Neural progenitor cell (in vitro differentiated cells): ENCODE measurements around the gene CSDE1. TPM values are rescaled to one million over a fixed set of nuclear protein-coding genes. Genes with fewer than 3 reads are reported as not detected.

ENCODE experiments used
- DNase-seq: peaks from one replicate; pipeline ENCODE4 v3.0.0-alpha.2; 2016; ENCODE audit warnings: low spot score
- H2AFZ ChIP-seq: fragments of 200-600 bp; sonication (generic); replicated peaks from 2 replicates; pipeline ENCODE4 v1.6.1; 2016; ENCODE audit warnings: antibody characterized with exemption
- H3F3A ChIP-seq: fragments of 200-600 bp; sonication (generic); 2 replicates; pipeline ENCODE4 v1.6.1; 2016; ENCODE audit warnings: antibody characterized with exemption, low read depth
- H3K27ac ChIP-seq: fragments of 200-600 bp; sonication (generic); 2 replicates; pipeline ENCODE4 v1.5.1; 2016; ENCODE audit warnings: mild to moderate bottlenecking
- H3K27me3 ChIP-seq: fragments of 200-600 bp; sonication (generic); 2 replicates; pipeline ENCODE4 v1.6.1; 2016; ENCODE audit warnings: mild to moderate bottlenecking, moderate library complexity
- H3K36me3 ChIP-seq: fragments of 200-600 bp; sonication (generic); 2 replicates; pipeline ENCODE4 v1.5.1; 2016
- H3K4me1 ChIP-seq: fragments of 200-600 bp; sonication (generic); 2 replicates; pipeline ENCODE4 v1.6.1; 2016; ENCODE audit warnings: mixed run types
- H3K4me2 ChIP-seq: fragments of 200-600 bp; sonication (generic); 2 replicates; pipeline ENCODE4 v1.6.1; 2016
- H3K4me3 ChIP-seq: fragments of 200-600 bp; sonication (generic); 2 replicates; pipeline ENCODE4 v1.5.1; 2016
- H3K79me2 ChIP-seq: fragments of 200-600 bp; sonication (generic); 2 replicates; pipeline ENCODE4 v1.6.1; 2016; ENCODE audit warnings: low read depth
- H3K9ac ChIP-seq: fragments of 200-600 bp; sonication (generic); 2 replicates; pipeline ENCODE4 v1.6.1; 2016
- H3K9me3 ChIP-seq: fragments of 200-600 bp; sonication (generic); 2 replicates; pipeline ENCODE4 v1.5.1; 2016; ENCODE audit warnings: low read depth
- H4K20me1 ChIP-seq: fragments of 200-600 bp; sonication (generic); 2 replicates; pipeline ENCODE4 v1.6.1; 2016; ENCODE audit warnings: low read depth
- H3K27ac Mint-ChIP-seq: 3 replicates; pipeline ENCODE4 v1.8.0; 2021; ENCODE audit warnings: mixed read lengths
- H3K27me3 Mint-ChIP-seq: 2 replicates; pipeline ENCODE4 v1.8.0; 2022; ENCODE audit warnings: low read depth, mild to moderate bottlenecking, inconsistent platforms, moderate library complexity, mixed read lengths; ENCODE audit not compliant: insufficient read depth
- H3K36me3 Mint-ChIP-seq: 3 replicates; pipeline ENCODE4 v1.8.0; 2021; ENCODE audit warnings: mixed read lengths
- H3K4me1 Mint-ChIP-seq: 3 replicates; pipeline ENCODE4 v1.8.0; 2021; ENCODE audit warnings: mixed read lengths
- H3K4me3 Mint-ChIP-seq: 3 replicates; pipeline ENCODE4 v1.8.0; 2021; ENCODE audit warnings: mild to moderate bottlenecking, moderate library complexity, mixed read lengths
- H3K9me3 Mint-ChIP-seq: 3 replicates; pipeline ENCODE4 v1.8.0; 2020; ENCODE audit warnings: mixed read lengths
- EZH2 ChIP-seq: fragments of 200-600 bp; sonication (generic); IDR thresholded peaks from 2 replicates; pipeline ENCODE4 v1.6.1; 2017; ENCODE audit warnings: antibody characterized with exemption, mild to moderate bottlenecking, moderate library complexity
- EZH2phosphoT487 ChIP-seq: fragments of 200-600 bp; sonication (generic); IDR thresholded peaks from 2 replicates; pipeline ENCODE4 v1.6.1; 2017; ENCODE audit warnings: antibody characterized with exemption
- total RNA-seq: library from RNA; depleted of rRNA; stranded (reverse); fragments of >200 nt; gene quantifications from 2 replicates; pipeline ENCODE4 v1.2.3, GENCODE V29; 2015; ENCODE audit warnings: low replicate concordance
- TF ChIP-seq, protein P1 (sequence below): fragments of 200-600 bp; sonication (generic); IDR thresholded peaks from 2 replicates; pipeline ENCODE4 v1.5.1; 2017; ENCODE audit warnings: antibody characterized with exemption, mild to moderate bottlenecking

Gene CSDE1
- total RNA-seq, 1 donor from 2014 or later, result 1,362 TPM

GRCh38 chr1:114676115-114676514 lies 81.7 kb downstream of the CSDE1 start:
- Histone ChIP-seq H3K4me2 (no peak overlapping the region), H3K27me3 (peaks cover 76% of the 10 kb centered on the region), H3K4me3 (no peak overlapping the region), H3K4me1 (no peaks in the 10 kb centered on the region), H2AFZ (no peak overlapping the region), H4K20me1 (no peaks in the 10 kb centered on the region), H3K9ac (no peak overlapping the region), H3K36me3 (no peaks in the 10 kb centered on the region), H3K9me3 (no peaks in the 10 kb centered on the region), H3K79me2 (no peaks in the 10 kb centered on the region), H3K27ac (no peak overlapping the region), H3F3A (no peaks in the 10 kb centered on the region)
- H3K27ac Mint-ChIP-seq, result no peak overlapping the region
- no peaks in the 10 kb centered on the region for H3K9me3 Mint-ChIP-seq
- no peak for TF ChIP-seq EZH2
- TF ChIP-seq EZH2phosphoT487, result no peak
- TF ChIP-seq, protein P1, sequence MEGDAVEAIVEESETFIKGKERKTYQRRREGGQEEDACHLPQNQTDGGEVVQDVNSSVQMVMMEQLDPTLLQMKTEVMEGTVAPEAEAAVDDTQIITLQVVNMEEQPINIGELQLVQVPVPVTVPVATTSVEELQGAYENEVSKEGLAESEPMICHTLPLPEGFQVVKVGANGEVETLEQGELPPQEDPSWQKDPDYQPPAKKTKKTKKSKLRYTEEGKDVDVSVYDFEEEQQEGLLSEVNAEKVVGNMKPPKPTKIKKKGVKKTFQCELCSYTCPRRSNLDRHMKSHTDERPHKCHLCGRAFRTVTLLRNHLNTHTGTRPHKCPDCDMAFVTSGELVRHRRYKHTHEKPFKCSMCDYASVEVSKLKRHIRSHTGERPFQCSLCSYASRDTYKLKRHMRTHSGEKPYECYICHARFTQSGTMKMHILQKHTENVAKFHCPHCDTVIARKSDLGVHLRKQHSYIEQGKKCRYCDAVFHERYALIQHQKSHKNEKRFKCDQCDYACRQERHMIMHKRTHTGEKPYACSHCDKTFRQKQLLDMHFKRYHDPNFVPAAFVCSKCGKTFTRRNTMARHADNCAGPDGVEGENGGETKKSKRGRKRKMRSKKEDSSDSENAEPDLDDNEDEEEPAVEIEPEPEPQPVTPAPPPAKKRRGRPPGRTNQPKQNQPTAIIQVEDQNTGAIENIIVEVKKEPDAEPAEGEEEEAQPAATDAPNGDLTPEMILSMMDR, result no peak
- no peak for DNase-seq
- H3K36me3 Mint-ChIP-seq, result no peaks in the 10 kb centered on the region
- peaks cover 6% of the 10 kb centered on the region for H3K27me3 Mint-ChIP-seq
- no peaks in the 10 kb centered on the region for H3K4me1 Mint-ChIP-seq
- H3K4me3 Mint-ChIP-seq, result no peak overlapping the region

DNA sequence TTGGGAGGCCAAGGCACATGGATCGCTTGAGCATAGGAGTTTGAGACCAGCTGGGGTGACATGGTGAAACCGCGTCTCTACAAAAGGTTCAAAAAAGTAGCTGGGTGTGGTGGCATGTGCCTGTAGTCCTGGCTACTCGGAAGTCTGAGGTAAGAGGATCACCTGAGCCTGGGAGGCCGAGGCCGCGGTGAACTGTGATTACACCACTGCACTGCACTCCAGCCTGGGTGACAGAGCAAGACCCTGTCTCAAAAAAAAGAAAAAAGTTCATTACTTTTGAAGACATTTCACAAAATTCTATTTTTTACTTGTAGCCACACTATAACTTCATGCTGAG lies 85.9 kb downstream of the CSDE1 start:
- H3K36me3 ChIP-seq, result no peaks in the 10 kb centered on the region
- H3K4me2 ChIP-seq, result no peak overlapping the region
- Mint-ChIP-seq H3K36me3 (no peaks in the 10 kb centered on the region), H3K27me3 (peaks cover 9% of the 10 kb centered on the region), H3K9me3 (no peaks in the 10 kb centered on the region), H3K4me1 (peaks cover 4% of the 10 kb centered on the region), H3K27ac (no peak overlapping the region), H3K4me3 (no peak overlapping the region)
- H3K9me3 ChIP-seq, result no peaks in the 10 kb centered on the region
- H3F3A ChIP-seq, result peaks cover 8% of the 10 kb centered on the region
- no peak overlapping the region for H2AFZ ChIP-seq
- H4K20me1 ChIP-seq, result no peaks in the 10 kb centered on the region
- H3K4me1 ChIP-seq, result no peaks in the 10 kb centered on the region
- H3K9ac ChIP-seq, result no peak overlapping the region
- TF ChIP-seq, protein P1, result no peak
- no peak for TF ChIP-seq EZH2phosphoT487
- TF ChIP-seq EZH2, result no peak
- no peaks in the 10 kb centered on the region for H3K79me2 ChIP-seq
- no peak overlapping the region for H3K4me3 ChIP-seq
- peaks cover 94% of the 10 kb centered on the region for H3K27me3 ChIP-seq
- no peak for DNase-seq
- H3K27ac ChIP-seq, result no peak overlapping the region

DNA sequence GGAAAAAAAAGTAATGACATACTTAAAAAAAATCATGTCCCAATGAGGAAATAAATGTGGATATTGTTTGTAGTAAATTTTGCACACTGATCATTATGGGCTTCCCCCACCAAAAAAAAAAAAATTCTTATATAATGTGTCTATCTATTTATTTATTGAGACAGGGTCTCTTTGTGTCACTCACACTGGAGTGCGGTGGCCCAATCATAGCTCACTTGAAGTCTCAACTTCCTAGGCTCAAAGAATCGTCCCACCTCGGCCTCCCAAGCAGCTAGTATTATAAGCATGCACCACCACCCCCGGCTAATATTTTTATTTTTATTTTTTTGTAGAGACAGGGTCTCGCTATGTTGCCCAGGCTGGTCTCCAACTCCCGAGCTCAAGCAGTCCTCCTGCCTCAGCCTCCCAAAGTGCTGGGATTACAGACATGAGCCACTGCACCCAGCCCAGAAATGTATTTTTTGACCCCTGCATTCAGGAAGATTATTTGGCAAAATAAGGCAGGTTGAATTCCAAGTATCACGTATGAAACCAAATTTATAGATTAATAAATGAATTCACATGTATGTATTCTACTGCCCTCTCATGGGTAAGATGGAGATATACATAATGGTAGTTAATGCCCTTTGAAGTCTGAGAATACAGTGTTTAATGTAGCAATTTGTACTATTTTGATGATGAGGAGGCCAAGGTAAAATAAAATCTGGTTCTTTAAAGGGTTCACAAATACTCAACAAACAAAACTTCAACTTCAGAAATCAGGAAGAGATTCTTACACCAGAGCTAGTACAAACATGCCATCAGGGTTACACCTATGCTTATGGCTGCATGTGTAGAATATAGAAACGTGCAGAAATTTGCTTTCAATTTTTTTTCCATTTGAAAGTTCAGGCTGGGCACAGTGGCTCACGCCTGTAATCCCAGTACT lies 86.5 kb downstream of the CSDE1 start:
- no peak overlapping the region for H3K27ac ChIP-seq
- H3K9me3 Mint-ChIP-seq, result no peaks in the 10 kb centered on the region
- no peak overlapping the region for H3K4me3 ChIP-seq
- no peak for TF ChIP-seq EZH2
- no peak for TF ChIP-seq EZH2phosphoT487
- TF ChIP-seq, protein P1, result peak; percentile 24
- no peak overlapping the region for H3K9ac ChIP-seq
- no peaks in the 10 kb centered on the region for H3K36me3 Mint-ChIP-seq
- H3K27me3 ChIP-seq, result peaks cover 88% of the 10 kb centered on the region
- no peaks in the 10 kb centered on the region for H3K9me3 ChIP-seq
- no peaks in the 10 kb centered on the region for H3K79me2 ChIP-seq
- H2AFZ ChIP-seq, result no peak overlapping the region
- H3K4me2 ChIP-seq, result peak overlapping the region; percentile 88
- no peaks in the 10 kb centered on the region for H3K36me3 ChIP-seq
- no peaks in the 10 kb centered on the region for H4K20me1 ChIP-seq
- peaks cover 13% of the 10 kb centered on the region for H3K27me3 Mint-ChIP-seq
- no peak overlapping the region for H3K27ac Mint-ChIP-seq
- H3F3A ChIP-seq, result peaks cover 8% of the 10 kb centered on the region
- DNase-seq, result no peak
- H3K4me1 ChIP-seq, result no peaks in the 10 kb centered on the region
- peak overlapping the region; percentile 39 for H3K4me3 Mint-ChIP-seq
- peaks cover 4% of the 10 kb centered on the region for H3K4me1 Mint-ChIP-seq
